Neuron (in vitro differentiated cells): ENCODE results near the gene EXTL2.
"Not testable (repeated sequence)": the region's sequence is repeated elsewhere in the genome, so short reads cannot be mapped to it uniquely, and the experiment has no call there.

Source experiments
- H2AFZ ChIP-seq: one replicate; pipeline ENCODE4 v1.6.1; 2013; ENCODE audit warnings: low read depth, mild to moderate bottlenecking, inconsistent platforms, low read length, moderate library complexity
- H3K27me3 ChIP-seq: one replicate; pipeline ENCODE4 v1.6.1; 2013; ENCODE audit warnings: low read length; ENCODE audit not compliant: insufficient read depth
- H3K36me3 ChIP-seq: one replicate; pipeline ENCODE4 v1.6.1; 2013; ENCODE audit warnings: low read length; ENCODE audit not compliant: insufficient read depth
- H3K4me1 ChIP-seq: one replicate; pipeline ENCODE4 v1.6.1; 2013; ENCODE audit warnings: low read length; ENCODE audit not compliant: insufficient read depth
- H3K4me3 ChIP-seq: 2 replicates; pipeline ENCODE4 v1.5.1; 2013; ENCODE audit warnings: mild to moderate bottlenecking, low read length, moderate library complexity
- H3K9me3 ChIP-seq: one replicate; pipeline ENCODE4 v1.6.1; 2013; ENCODE audit warnings: low read length

EXTL2 gene

DNA sequence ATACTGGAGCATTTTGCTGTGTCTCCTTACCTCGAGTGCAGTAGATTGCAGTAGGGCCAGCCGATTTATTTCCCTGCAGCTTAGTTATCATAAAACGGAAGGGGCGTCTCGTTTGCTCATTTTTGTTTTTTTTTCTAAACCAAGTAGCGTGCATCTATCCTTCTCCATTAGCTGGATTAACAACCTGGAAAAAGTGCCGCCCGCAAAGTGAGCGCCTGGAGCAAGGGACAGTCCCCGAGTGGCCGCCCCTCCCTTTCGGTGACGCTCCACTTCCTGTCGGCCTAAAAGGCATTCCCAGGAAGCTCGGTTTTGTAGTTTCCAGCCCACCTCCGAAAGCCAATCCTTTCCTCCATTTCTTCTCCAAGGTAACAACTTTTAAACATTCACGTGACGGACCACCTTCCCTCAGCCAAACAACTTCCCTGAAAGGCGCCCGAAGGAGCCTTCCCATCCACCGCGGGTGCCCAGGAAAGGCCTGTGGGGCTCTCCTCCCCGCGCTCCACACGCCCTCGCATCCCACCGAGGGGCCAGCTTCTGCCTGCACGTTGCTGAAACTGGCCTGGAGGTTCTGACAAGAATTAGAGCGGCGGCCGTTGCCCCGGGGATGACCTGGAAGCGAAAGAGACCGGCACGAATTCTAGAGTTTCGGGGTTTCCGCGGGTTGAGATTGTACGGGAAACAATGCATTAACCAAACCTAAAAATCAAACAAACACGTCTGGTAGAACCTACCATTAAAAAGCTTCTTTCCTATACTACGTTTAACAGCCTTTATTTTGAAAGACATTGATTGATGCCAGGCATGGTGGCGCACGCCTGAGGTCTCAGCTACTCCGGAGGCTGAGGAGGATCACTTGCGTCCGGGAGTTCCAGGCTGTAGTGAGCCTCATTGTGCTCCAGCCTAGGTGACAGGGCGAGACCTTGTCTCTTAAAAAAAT lies at the start of gene EXTL2:
Gene EXTL2, minus strand, starts transcription at position 240 of the 937 bp plus-strand sequence. CDS start 6,085 bp downstream, outside the sequence.
- Histone ChIP-seq H3K27me3 (no peaks in the 10 kb centered on the region), H3K4me1 (peaks cover 27% of the 10 kb centered on the region), H3K9me3 (peaks cover 18% of the 10 kb centered on the region), H3K4me3 (peak within 1 kb of the TSS; percentile 59), H3K36me3 (peaks cover 24% of the 10 kb centered on the region), H2AFZ (peak within 1 kb of the TSS; percentile 79)

DNA sequence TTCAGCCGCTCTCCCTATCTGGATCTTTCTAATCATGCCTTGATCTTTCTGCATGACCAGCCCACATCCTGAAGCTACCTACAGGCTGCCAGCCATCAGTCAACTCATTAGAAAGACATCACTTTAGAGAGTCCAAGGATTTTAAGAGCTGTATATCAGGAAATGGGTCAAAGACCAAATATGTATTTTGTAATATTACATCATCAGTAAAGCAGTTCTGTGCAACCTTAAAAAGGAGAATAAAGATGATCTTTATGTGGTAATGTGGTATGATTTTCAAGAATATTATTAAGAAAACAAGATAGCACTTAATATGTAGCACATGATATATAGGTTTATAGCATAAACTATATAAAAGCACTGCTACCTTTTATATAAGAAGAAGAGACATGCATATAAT lies 48.9 kb upstream of the EXTL2 start:
- H3K36me3 ChIP-seq, result peaks cover 18% of the 10 kb centered on the region
- no peaks in the 10 kb centered on the region for H3K27me3 ChIP-seq
- H3K4me3 ChIP-seq, result no peak overlapping the region
- peaks cover 2% of the 10 kb centered on the region for H3K9me3 ChIP-seq
- no peak overlapping the region for H2AFZ ChIP-seq
- H3K4me1 ChIP-seq, result no peaks in the 10 kb centered on the region

GRCh38 chr1:100942304-100943046 lies 47.8 kb upstream of the EXTL2 start:
- Histone ChIP-seq H3K9me3 (peaks cover 5% of the 10 kb centered on the region), H3K4me3 (no peak overlapping the region), H3K4me1 (no peaks in the 10 kb centered on the region), H3K36me3 (peaks cover 25% of the 10 kb centered on the region), H3K27me3 (no peaks in the 10 kb centered on the region), H2AFZ (no peak overlapping the region)

DNA sequence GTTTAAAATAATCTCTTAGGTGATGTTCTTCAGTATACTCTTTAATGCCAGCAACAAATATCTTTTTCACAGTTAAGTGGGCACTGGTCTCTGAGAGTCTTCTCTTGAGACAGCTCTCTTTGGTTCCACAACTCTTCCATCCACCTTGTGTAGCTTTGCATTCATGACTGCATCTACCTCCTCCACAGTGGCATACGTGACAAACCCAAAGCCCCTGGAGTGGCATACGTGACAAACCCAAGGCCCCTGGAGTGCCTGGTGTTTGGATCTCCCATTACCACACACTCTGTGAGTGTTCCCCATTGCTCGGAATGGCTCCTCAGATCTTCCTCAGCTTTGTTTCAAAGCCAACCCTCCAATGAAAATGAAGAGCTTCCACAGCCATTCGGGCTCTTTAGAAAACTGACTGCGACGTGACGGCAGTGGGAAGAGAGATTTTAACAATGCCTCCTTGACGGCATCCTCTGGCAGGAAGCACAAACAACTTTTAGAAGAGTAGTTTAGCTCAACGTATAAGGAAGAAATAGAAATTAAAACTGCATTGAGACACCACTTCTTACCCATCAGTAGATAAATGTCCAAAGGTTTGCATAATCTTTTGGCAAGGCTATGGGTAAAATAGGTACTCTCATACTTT lies 47.1 kb upstream of the EXTL2 start:
- H2AFZ ChIP-seq, result no peak overlapping the region
- H3K27me3 ChIP-seq, result no peaks in the 10 kb centered on the region
- peaks cover 8% of the 10 kb centered on the region for H3K9me3 ChIP-seq
- H3K36me3 ChIP-seq, result peaks cover 29% of the 10 kb centered on the region
- H3K4me3 ChIP-seq, result no peak overlapping the region
- H3K4me1 ChIP-seq, result no peaks in the 10 kb centered on the region

- Histone ChIP-seq H3K4me1 (no peaks in the 10 kb centered on the region), H3K9me3 (peaks cover 8% of the 10 kb centered on the region), H3K36me3 (peaks cover 29% of the 10 kb centered on the region), H2AFZ (no peak overlapping the region), H3K4me3 (no peak overlapping the region), H3K27me3 (no peaks in the 10 kb centered on the region)
These were observed 46.5 kb upstream of the EXTL2 start for GRCh38 chr1:100941098-100941527.

- H3K4me3 ChIP-seq, result no peak overlapping the region
- peaks cover 6% of the 10 kb centered on the region for H3K9me3 ChIP-seq
- no peaks in the 10 kb centered on the region for H3K27me3 ChIP-seq
- H2AFZ ChIP-seq, result no peak overlapping the region
- peaks cover 23% of the 10 kb centered on the region for H3K36me3 ChIP-seq
- no peaks in the 10 kb centered on the region for H3K4me1 ChIP-seq
These were observed 41.7 kb upstream of the EXTL2 start for GRCh38 chr1:100936194-100936967.

DNA sequence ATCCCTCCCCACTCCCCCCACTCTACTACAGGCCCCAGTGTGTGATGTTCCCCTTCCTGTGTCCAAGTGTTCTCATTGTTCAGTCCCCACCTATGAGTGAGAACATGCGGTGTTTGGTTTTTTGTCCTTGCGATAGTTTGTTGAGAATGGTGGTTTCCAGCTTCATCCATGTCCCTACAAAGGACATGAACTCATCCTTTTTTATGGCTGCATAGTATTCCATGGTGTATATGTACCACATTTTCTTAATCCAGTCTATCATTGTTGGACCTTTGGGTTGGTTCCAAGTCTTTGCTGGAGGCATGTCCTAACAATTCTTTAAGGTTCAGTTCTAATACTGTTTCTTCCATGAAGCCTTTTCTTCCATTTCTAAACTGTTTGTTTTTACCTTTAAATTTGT lies 38.9 kb upstream of the EXTL2 start:
- not testable (repeated sequence) for H3K4me1 ChIP-seq, H2AFZ ChIP-seq, H3K4me3 ChIP-seq, H3K9me3 ChIP-seq, H3K27me3 ChIP-seq
- H3K36me3 ChIP-seq, result peaks cover 23% of the 10 kb centered on the region

- H3K9me3 ChIP-seq, result no peaks in the 10 kb centered on the region
- no peaks in the 10 kb centered on the region for H3K27me3 ChIP-seq
- H3K4me3 ChIP-seq, result no peak overlapping the region
- peaks cover 13% of the 10 kb centered on the region for H3K36me3 ChIP-seq
- H2AFZ ChIP-seq, result no peak overlapping the region
- H3K4me1 ChIP-seq, result no peaks in the 10 kb centered on the region
These were observed 37.1 kb upstream of the EXTL2 start for GRCh38 chr1:100931716-100932115.

DNA sequence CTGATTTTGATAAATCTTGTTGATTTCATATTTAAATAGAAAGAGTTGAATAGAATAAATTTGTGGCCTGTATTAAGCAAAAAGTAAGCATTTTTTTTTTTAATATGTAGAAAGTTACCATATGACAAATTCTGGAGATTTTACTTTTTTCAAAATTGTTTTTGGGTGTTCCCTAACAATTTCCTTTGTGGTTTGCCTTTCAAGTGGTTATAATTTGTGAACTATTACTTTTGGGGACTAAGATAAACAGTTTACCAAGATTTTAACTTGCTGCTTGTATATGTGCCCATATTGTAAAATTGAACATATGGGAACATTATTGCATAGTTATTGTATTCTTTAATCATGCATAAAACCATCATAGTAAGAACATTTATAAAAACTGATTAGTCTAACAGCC lies 35.9 kb upstream of the EXTL2 start:
- no peaks in the 10 kb centered on the region for H3K4me1 ChIP-seq
- H3K9me3 ChIP-seq, result peaks cover 3% of the 10 kb centered on the region
- H3K36me3 ChIP-seq, result peaks cover 22% of the 10 kb centered on the region
- H3K27me3 ChIP-seq, result no peaks in the 10 kb centered on the region
- H3K4me3 ChIP-seq, result no peak overlapping the region
- no peak overlapping the region for H2AFZ ChIP-seq

DNA sequence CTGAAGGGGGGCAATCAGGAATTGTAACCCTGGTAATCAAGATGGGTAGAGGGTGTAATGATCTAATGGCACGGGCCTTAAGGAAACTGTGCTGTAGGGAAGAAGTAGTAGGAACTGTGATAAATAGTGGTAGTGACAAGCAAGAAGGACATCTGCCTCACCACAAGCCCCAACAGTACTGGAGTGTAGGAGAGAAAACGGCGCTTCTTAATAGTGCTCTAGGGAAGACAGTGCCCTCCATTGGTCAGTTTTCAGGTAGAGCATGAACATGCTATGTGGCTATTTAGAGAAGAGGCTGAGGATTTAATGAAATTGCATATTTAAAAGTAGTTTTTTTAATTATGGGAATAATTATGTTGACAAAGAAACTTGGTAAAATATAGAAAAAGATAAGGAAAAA lies 33.5 kb upstream of the EXTL2 start:
- Histone ChIP-seq H3K27me3 (no peaks in the 10 kb centered on the region), H3K9me3 (peaks cover 3% of the 10 kb centered on the region), H2AFZ (no peak overlapping the region), H3K4me3 (no peak overlapping the region), H3K36me3 (peaks cover 24% of the 10 kb centered on the region), H3K4me1 (no peaks in the 10 kb centered on the region)

- Histone ChIP-seq H2AFZ (no peak overlapping the region), H3K4me1 (no peaks in the 10 kb centered on the region), H3K9me3 (peaks cover 3% of the 10 kb centered on the region), H3K4me3 (no peak overlapping the region), H3K36me3 (peaks cover 27% of the 10 kb centered on the region), H3K27me3 (no peaks in the 10 kb centered on the region)
These were observed 32.6 kb upstream of the EXTL2 start for GRCh38 chr1:100927276-100927675.

DNA sequence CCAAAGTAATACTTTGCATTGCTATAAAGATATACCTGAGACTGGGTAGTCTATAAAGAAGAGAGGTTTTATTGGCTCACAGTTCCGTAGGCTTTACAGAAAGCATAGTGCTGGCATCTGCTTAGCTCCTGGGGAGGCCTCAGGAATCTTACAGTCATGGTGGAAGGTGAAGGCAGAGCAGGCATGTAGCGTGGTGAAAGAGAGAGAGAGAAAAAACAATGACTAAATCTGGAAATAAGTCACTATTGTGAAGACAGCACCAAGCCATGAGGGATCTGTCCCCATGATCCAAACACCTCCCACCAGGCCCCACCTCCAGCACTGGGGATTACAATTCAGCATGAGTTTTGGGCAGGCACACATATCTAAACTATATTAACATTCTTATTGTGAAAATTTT lies 31.6 kb upstream of the EXTL2 start:
- peaks cover 3% of the 10 kb centered on the region for H3K9me3 ChIP-seq
- H3K27me3 ChIP-seq, result no peaks in the 10 kb centered on the region
- no peaks in the 10 kb centered on the region for H3K4me1 ChIP-seq
- H2AFZ ChIP-seq, result no peak overlapping the region
- H3K4me3 ChIP-seq, result no peak overlapping the region
- H3K36me3 ChIP-seq, result peaks cover 25% of the 10 kb centered on the region
